NCI-H2107 treated with DMSO at 0.1 percent for 48 hours (cell line): ENCODE data around the gene LGALS8.
"Not testable (repeated sequence)": the region's sequence is repeated elsewhere in the genome, so short reads cannot be mapped to it uniquely, and the experiment has no call there.

Experiments used
- DNase-seq: peaks from one replicate; lab custom pipeline; 2025; ENCODE audit not compliant: unreplicated experiment; lab: John Stamatoyannopoulos, UW

LGALS8 gene

DNA sequence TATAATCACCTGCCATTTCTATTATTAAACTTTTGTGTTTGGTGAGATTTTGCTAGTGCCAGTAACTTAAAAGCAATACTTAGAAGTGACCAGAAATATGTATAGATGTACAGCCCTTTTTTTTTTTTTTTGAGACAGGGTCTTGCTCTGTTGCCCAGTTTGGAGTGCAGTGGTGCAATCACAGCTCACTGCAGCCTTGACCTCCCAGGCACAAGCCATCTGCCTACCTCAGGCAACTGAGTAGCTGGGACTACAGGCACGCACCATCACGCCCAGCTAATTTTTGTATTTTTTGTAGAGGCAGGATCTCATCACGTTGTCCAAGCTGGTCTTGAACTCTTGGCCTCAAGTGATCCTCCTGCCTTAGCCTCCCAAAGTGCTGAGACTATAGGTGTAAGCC is 56.6 kb downstream of the LGALS8 start:
- DNase-seq, result not testable (repeated sequence)

DNA sequence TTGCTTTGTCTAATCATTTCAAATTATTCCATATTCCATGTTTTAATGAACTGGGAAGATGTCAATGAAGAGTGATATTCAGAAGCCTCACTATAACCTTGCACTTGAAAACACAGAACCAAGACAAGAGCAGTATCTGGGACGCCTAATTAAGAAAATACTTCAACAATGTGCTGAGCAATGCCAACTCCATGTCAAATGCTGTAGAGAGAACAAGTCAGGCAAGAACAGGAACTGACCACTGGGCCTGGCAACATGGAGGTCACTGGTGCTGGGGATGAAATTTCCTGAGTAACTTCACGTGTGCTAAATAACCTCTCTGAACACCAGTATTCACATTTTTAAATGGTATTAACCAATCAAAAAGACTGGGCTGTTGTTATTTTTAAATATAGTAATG is 57.7 kb downstream of the LGALS8 start:
- no peak for DNase-seq

DNA sequence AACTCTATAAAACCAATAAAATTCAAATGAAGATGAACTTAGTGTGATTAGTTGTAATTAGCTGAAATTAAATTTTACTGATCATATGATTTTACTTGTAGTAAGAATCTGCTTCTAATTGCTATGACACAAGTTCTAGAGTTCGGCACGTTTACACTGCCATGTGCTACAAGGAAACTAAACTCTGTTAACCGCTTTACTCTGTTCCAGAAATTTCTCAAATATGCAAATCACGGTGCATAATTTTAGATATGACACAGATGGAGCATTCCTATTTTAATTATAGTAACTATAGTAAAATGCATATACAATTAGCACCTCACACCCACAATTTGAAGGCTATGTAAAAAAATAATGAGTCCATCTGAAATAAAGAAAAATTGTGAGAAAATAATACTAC is 65.7 kb downstream of the LGALS8 start:
- no peak for DNase-seq

DNA sequence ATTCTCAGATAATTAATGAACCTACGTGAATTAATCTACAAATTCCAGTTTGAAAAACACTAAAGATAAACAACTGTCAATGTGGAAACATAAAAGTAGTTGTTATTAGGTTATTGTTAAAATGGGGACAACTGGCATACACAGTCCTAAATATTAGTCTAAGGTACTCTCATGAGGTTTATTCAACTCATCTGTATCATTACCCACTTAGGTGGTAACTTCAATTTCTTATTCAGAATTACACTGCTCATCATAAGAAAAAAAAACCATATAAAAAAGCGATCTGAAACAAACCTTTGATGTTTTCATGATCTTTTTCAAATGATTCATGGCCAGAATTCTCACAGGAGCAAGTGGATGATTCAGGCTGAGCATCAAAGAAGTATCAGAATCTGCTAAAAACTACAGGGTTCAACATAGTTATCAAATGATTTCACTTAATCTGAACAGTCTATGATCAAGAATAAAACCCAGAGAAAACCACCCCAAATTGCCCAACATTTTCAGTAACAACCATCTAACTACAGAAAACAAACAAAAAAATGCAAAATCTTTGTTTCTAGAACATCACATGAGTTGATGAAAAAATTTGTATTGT is 66.9 kb downstream of the LGALS8 start:
- no peak for DNase-seq

DNA sequence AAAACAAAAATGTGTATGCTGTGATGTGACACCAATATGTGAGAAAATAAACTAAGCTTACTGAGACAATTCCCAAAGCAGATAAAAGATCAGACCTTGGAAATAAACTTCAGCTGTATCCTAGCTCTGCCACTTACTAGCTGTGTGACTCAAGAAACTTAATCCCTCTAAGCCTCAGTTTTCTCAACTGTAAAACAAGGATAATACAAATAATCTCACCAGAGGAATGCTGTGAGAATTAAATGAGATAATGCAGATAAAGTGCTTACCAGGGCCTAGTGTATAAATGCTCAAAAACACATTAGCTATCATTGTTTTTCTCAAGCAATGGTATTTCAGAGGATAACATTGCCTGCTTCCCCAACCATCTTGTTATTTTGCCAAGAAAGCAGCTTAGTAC is 78.4 kb downstream of the LGALS8 start:
- DNase-seq, result no peak
